GM12801 (cell line): Measurements from ENCODE around the gene RALGPS1.

ENCODE experiments used
- TF ChIP-seq, protein P1 (sequence below): IDR thresholded peaks from one replicate; pipeline ENCODE4 v1.5.1; 2011; ENCODE audit warnings: control low read depth; ENCODE audit not compliant: insufficient read length; ENCODE audit errors: extremely low read depth

The RALGPS1 gene

DNA sequence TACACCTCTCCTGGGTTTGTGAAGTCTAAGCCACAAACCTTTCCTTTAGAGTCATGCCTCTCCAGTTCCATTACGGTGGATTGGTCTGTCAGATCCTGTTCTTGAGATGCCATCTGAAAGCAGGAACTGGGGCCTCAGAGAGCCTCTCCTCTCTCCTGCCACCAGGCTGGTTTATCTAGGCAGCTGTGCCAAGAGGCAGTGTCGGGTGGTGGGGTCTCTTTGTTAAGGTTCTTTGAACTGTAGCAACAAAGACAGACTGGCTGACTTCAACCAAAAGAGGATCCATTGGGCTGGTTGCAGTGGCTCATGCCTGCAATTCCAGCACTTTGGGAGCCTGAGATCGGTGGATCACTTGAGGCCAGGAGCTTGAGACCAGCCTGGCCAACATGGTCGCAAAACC, 273.8 kb downstream of the RALGPS1 start:
- TF ChIP-seq, protein P1, sequence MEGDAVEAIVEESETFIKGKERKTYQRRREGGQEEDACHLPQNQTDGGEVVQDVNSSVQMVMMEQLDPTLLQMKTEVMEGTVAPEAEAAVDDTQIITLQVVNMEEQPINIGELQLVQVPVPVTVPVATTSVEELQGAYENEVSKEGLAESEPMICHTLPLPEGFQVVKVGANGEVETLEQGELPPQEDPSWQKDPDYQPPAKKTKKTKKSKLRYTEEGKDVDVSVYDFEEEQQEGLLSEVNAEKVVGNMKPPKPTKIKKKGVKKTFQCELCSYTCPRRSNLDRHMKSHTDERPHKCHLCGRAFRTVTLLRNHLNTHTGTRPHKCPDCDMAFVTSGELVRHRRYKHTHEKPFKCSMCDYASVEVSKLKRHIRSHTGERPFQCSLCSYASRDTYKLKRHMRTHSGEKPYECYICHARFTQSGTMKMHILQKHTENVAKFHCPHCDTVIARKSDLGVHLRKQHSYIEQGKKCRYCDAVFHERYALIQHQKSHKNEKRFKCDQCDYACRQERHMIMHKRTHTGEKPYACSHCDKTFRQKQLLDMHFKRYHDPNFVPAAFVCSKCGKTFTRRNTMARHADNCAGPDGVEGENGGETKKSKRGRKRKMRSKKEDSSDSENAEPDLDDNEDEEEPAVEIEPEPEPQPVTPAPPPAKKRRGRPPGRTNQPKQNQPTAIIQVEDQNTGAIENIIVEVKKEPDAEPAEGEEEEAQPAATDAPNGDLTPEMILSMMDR, result no peak

DNA sequence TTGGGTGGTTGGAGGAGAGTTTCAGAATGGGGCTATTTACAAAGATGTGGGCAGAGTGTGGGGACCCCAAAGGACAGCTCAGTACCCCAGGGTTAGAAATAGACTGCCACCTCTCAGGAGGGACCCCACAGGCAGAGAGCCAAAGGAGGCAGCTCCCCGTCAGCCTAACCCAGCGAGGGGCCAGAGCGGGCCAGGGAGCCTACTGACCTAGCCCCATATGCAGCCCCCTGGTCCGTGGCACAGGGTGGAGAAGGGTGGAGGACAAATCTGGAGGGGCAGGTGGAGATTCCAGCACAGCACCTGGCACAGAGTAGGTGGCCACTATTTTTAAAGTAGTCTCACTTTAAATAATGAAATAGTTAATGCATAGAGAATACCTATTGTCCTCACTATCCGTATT, 275.0 kb downstream of the RALGPS1 start:
- TF ChIP-seq, protein P1, result no peak

DNA sequence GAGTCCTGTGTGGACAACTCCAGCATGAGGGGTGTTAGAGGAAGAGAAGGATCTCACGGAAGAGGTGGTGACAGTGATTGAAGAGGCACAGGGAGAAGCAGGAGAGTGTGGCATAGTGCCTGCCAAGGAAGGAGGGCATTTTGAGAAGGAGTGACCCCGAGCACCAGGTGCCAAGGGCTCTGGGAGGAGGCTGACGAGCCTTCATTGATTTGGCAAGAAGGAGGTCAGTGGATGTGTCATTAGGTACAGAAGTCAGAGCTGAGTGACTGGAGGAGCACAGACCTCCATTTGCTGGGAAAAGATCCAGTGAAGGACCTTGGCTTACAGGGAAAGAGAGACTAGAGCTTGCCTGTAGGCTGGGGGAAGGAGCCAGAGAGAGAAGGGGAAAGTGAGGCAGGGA, 278.2 kb downstream of the RALGPS1 start:
- TF ChIP-seq, protein P1, result no peak

DNA sequence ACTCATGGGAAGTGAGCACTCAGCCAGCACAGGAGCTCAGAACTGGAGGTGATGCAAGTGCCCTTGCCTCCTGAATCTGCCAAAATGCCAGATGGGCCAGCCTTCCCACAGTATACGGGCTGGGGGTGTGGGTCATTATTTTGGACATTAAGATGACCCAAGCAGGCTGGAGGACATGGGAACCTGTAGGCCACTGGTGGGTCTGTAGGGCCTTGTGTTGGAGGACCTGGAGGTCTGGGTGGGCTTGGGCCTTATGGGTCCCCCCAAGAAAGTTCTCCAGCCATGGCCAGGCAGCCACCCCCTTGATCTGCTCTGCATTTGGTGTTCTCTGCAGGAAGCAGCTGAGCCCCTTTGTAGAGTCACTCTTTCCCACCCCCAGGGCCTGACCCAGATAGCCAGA, 278.9 kb downstream of the RALGPS1 start:
- TF ChIP-seq, protein P1, result no peak

DNA sequence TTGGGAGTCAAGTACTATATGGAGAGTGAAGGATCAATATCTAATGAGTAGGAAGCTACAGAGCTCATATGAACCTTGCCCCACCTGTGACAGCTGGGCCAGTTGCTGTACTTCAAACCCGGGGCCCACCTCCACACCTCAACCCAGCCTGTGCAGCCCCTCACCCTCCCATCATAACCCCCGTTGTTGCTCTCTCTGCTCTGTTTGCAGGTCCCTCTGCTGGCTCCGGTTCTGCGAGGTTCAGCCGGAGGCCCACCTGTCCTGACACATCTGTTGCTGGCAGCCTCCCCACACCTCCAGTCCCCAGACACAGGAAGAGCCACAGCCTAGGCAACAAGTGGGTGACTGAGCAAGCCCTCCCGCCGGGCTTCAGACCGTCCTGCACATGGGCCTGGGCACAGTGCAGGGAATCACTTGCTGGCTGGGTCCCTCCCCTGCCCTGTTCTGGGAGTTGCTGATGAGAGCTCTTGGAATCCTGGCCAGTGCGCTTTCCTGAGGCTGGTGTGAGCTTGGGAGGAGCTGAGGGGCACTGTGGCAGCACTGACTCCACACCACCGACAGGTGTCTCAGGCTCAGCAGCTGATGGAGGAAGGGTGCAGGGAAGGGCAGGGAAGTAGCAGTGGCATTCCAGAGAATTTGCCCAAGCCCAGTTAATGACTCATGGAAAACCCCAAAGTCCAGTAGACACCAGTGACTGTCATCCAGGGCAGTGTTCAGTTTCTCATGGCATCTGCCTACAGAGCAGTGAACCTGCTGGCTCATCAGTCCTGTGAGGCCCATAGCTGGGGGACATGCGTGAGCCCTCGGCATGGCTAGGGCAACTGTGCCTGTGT, 280.5 kb downstream of the RALGPS1 start:
- TF ChIP-seq, protein P1, result no peak

DNA sequence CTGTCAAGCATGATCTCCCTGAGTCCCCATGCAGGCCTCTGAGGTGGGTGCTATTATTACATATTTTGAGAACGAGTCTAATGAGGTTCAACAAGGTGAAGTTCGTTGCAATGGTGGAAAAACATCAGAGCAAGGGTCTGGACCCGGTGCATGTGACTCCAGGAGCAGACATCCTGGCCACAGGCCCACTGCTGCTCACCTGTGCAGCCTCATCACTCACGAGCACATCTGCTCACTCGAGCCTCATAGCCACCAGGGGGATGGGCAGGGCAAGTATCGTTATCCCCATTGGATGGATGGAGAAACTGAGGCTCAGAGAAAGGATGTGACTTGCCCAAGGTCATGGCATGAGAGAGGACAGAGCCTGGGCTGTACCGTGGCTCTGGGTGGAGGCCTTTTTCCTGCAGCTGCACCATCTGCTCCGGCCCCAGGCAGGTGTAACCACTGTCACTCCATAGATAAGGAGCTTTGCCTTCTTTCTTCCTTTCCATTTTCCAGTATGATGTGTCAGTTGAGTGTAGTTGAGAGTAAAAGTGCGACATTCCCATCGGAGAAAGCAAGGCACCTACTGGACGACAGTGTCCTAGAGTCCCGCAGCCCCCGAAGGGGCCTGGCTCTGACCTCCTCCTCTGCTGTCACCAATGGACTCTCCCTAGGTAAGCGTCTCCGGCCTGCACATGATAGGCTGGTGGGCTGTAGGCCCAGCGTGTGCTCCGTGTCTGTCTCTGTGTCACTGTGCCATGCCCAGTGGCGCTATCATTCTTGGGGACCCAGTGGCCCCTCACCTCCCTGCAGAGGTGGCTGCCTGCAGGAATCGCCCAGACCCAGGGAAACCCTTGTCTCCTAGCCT, 281.6 kb downstream of the RALGPS1 start:
- TF ChIP-seq, protein P1, result no peak

DNA sequence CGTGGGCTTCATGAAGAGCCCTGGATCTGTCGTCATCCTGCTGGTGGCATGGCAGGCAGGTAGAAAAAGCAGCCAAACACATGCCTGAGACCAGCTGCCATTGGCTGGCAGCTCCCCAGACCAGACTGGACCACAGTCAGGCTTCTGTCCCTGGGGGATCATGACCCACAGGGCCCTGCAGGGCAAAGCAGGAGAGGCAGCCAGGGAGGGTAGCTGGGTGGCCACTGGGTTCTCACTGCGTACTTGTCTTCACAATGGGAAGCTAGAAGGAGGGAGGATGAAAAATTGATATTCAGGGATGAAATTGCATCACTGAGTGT, 282.2 kb downstream of the RALGPS1 start:
- TF ChIP-seq, protein P1, result no peak
